Measurements from ENCODE around the gene GMDS. TPM values are rescaled to one million over a fixed set of nuclear protein-coding genes. Genes with fewer than 3 reads are reported as not detected.

Gene GMDS
- polyA plus RNA-seq, 1 donor (not counting 4 experiments of a cell fraction or from before 2014, with no cell fraction given) = 22.1 TPM

GRCh38 chr6:1611572-1612298 is 633.7 kb downstream of the GMDS start:
- H3K79me2 ChIP-seq (ENCODE audit: control insufficient read depth, insufficient read depth, low read length) = peaks cover 40% of the 10 kb centered on the region

DNA sequence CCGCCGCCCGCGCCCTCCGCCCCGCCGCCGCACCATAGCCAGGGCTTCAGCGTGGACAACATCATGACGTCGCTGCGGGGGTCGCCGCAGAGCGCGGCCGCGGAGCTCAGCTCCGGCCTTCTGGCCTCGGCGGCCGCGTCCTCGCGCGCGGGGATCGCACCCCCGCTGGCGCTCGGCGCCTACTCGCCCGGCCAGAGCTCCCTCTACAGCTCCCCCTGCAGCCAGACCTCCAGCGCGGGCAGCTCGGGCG is 634.2 kb downstream of the GMDS start:
- DNase-seq (ENCODE audit: low read depth, low spot score) = no peak
- H3K4me2 ChIP-seq (ENCODE audit: control insufficient read depth, extremely low read depth, insufficient read depth, low read depth, low read length) = no peak overlapping the region
- H3K4me3 ChIP-seq (ENCODE audit: control insufficient read depth in 2 of 3, extremely low read depth in 1 of 3, insufficient read depth in 2 of 3, low read depth in 1 of 3, low read length in 3 of 3) = peak overlapping the region; percentile 46 to 74 (median 70)
- FAIRE-seq = no peak
- TF ChIP-seq EZH2 (IDR thresholded peaks at IDR 0.05; ENCODE audit: low read length) = no peak
- TF ChIP-seq, protein P1, sequence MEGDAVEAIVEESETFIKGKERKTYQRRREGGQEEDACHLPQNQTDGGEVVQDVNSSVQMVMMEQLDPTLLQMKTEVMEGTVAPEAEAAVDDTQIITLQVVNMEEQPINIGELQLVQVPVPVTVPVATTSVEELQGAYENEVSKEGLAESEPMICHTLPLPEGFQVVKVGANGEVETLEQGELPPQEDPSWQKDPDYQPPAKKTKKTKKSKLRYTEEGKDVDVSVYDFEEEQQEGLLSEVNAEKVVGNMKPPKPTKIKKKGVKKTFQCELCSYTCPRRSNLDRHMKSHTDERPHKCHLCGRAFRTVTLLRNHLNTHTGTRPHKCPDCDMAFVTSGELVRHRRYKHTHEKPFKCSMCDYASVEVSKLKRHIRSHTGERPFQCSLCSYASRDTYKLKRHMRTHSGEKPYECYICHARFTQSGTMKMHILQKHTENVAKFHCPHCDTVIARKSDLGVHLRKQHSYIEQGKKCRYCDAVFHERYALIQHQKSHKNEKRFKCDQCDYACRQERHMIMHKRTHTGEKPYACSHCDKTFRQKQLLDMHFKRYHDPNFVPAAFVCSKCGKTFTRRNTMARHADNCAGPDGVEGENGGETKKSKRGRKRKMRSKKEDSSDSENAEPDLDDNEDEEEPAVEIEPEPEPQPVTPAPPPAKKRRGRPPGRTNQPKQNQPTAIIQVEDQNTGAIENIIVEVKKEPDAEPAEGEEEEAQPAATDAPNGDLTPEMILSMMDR (optimal IDR thresholded peaks at IDR 0.05 in 1 of 3, IDR thresholded peaks at IDR 0.05 in 1 of 3, conservative IDR thresholded peaks at IDR 0.05 in 1 of 3; ENCODE audit: extremely low read depth in 1 of 3, insufficient read depth in 2 of 3, low read length in 3 of 3) = peak in 2 of 3 experiments; percentile 14 to 42
- H3K27me3 ChIP-seq (ENCODE audit: control insufficient read depth, extremely low read depth, insufficient read depth, low read length) = peaks cover 31% of the 10 kb centered on the region
- dilution Hi-C loops (cut with MboI; ENCODE audit: extremely low pct_ligation_motif_present, low sequenced_read_pairs) = no loop called here
- H3K9me3 ChIP-seq (ENCODE audit: control insufficient read depth, low read depth, low read length) = no peaks in the 10 kb centered on the region
- H4K20me1 ChIP-seq (ENCODE audit: control insufficient read depth, extremely low read depth, insufficient read depth, low read length) = no peaks in the 10 kb centered on the region
- H3K36me3 ChIP-seq (ENCODE audit: control insufficient read depth in 2 of 2, extremely low read depth in 1 of 2, insufficient read depth in 2 of 2, low read length in 2 of 2) = no peaks in the 10 kb centered on the region
- peaks cover 22% of the 10 kb centered on the region for H3K4me1 ChIP-seq (ENCODE audit: control insufficient read depth, extremely low read depth, insufficient read depth, low read length)
- peaks cover 40% of the 10 kb centered on the region for H3K79me2 ChIP-seq (ENCODE audit: control insufficient read depth, insufficient read depth, low read length)
- H3K9ac ChIP-seq (ENCODE audit: control insufficient read depth, extremely low read depth, insufficient read depth, low read length) = peak overlapping the region; percentile 84
- H2AFZ ChIP-seq (ENCODE audit: control insufficient read depth, low read length) = no peak overlapping the region
- peak overlapping the region; percentile 26 for H3K27ac ChIP-seq (ENCODE audit: control insufficient read depth, insufficient read depth, low read length)
- no peaks in the 10 kb centered on the region for H3K9me1 ChIP-seq (ENCODE audit: control insufficient read depth, extremely low read depth, insufficient read depth, low read length)

More at GRCh38 chr6:1611572-1612298, 633.7 kb downstream of the GMDS start:
- dilution Hi-C loops (cut with MboI; ENCODE audit: extremely low pct_ligation_motif_present, low sequenced_read_pairs) = no loop called here
- H3K4me3 ChIP-seq (ENCODE audit: control insufficient read depth in 2 of 3, extremely low read depth in 1 of 3, insufficient read depth in 2 of 3, low read depth in 1 of 3, low read length in 3 of 3) = peak overlapping the region; percentile 74 to 86 (median 79)
- no peaks in the 10 kb centered on the region for H3K9me1 ChIP-seq (ENCODE audit: control insufficient read depth, extremely low read depth, insufficient read depth, low read length)
- H3K4me2 ChIP-seq (ENCODE audit: control insufficient read depth, extremely low read depth, insufficient read depth, low read depth, low read length) = peak overlapping the region; percentile 98
- peak overlapping the region; percentile 84 for H3K9ac ChIP-seq (ENCODE audit: control insufficient read depth, extremely low read depth, insufficient read depth, low read length)
- H3K27ac ChIP-seq (ENCODE audit: control insufficient read depth, insufficient read depth, low read length) = peak overlapping the region; percentile 76
- no peaks in the 10 kb centered on the region for H3K9me3 ChIP-seq (ENCODE audit: control insufficient read depth, low read depth, low read length)
- H3K27me3 ChIP-seq (ENCODE audit: control insufficient read depth, extremely low read depth, insufficient read depth, low read length) = peaks cover 26% of the 10 kb centered on the region
- H3K4me1 ChIP-seq (ENCODE audit: control insufficient read depth, extremely low read depth, insufficient read depth, low read length) = peaks cover 22% of the 10 kb centered on the region
- TF ChIP-seq EZH2 (IDR thresholded peaks at IDR 0.05; ENCODE audit: low read length) = no peak
- TF ChIP-seq, protein P1 (optimal IDR thresholded peaks at IDR 0.05 in 1 of 3, IDR thresholded peaks at IDR 0.05 in 1 of 3, conservative IDR thresholded peaks at IDR 0.05 in 1 of 3; ENCODE audit: extremely low read depth in 1 of 3, insufficient read depth in 2 of 3, low read length in 3 of 3) = no peak
- no peak for FAIRE-seq
- H3K36me3 ChIP-seq (ENCODE audit: control insufficient read depth in 2 of 2, extremely low read depth in 1 of 2, insufficient read depth in 2 of 2, low read length in 2 of 2) = no peaks in the 10 kb centered on the region
- H2AFZ ChIP-seq (ENCODE audit: control insufficient read depth, low read length) = peak overlapping the region; percentile 60
- no peak for DNase-seq (ENCODE audit: low read depth, low spot score)
- H4K20me1 ChIP-seq (ENCODE audit: control insufficient read depth, extremely low read depth, insufficient read depth, low read length) = no peaks in the 10 kb centered on the region

Measured in keratinocyte (primary cell).